Putamen (tissue), 1 donor: ENCODE results near the gene LRSAM1.

ENCODE experiments used
- DNase-seq: peaks from one replicate; pipeline ENCODE4 v3.0.0-alpha.2; 2016; ENCODE audit warnings: low spot score

Gene LRSAM1

GRCh38 chr9:127497656-127498290 is 46.5 kb downstream of the LRSAM1 start:
- no peak for DNase-seq

- no peak for DNase-seq
These were observed 47.0 kb downstream of the LRSAM1 start for GRCh38 chr9:127498298-127498697.

GRCh38 chr9:127500399-127500798 is 49.1 kb downstream of the LRSAM1 start:
- DNase-seq, result no peak

GRCh38 chr9:127500862-127501261 is 49.6 kb downstream of the LRSAM1 start:
- no peak for DNase-seq

- DNase-seq, result no peak
These were observed 50.6 kb downstream of the LRSAM1 start for GRCh38 chr9:127501821-127502343.

- no peak for DNase-seq
These were observed 51.5 kb downstream of the LRSAM1 start for GRCh38 chr9:127502706-127503378.

GRCh38 chr9:127503379-127503921 is 52.1 kb downstream of the LRSAM1 start:
- DNase-seq, result no peak

- DNase-seq, result peak; percentile 56
These were observed 52.9 kb downstream of the LRSAM1 start for GRCh38 chr9:127503947-127504886.

- DNase-seq, result no peak
These were observed 53.6 kb downstream of the LRSAM1 start for GRCh38 chr9:127504887-127505251.

GRCh38 chr9:127505396-127506116 is 54.2 kb downstream of the LRSAM1 start:
- DNase-seq, result no peak

GRCh38 chr9:127506117-127506813 is 55.0 kb downstream of the LRSAM1 start:
- DNase-seq, result no peak

- DNase-seq, result no peak
These were observed 55.8 kb downstream of the LRSAM1 start for GRCh38 chr9:127506814-127507750.

- no peak for DNase-seq
These were observed 56.7 kb downstream of the LRSAM1 start for GRCh38 chr9:127507751-127508648.

GRCh38 chr9:127508901-127509260 is 57.6 kb downstream of the LRSAM1 start:
- no peak for DNase-seq

GRCh38 chr9:127509261-127509954 is 58.1 kb downstream of the LRSAM1 start:
- DNase-seq, result no peak

GRCh38 chr9:127509955-127510299 is 58.6 kb downstream of the LRSAM1 start:
- no peak for DNase-seq

- DNase-seq, result no peak
These were observed 63.2 kb downstream of the LRSAM1 start for GRCh38 chr9:127514468-127514867.
